ENCODE data around the gene KRT8.
"Not testable (repeated sequence)": the region's sequence is repeated elsewhere in the genome, so short reads cannot be mapped to it uniquely, and the experiment has no call there.

Gene KRT8

DNA sequence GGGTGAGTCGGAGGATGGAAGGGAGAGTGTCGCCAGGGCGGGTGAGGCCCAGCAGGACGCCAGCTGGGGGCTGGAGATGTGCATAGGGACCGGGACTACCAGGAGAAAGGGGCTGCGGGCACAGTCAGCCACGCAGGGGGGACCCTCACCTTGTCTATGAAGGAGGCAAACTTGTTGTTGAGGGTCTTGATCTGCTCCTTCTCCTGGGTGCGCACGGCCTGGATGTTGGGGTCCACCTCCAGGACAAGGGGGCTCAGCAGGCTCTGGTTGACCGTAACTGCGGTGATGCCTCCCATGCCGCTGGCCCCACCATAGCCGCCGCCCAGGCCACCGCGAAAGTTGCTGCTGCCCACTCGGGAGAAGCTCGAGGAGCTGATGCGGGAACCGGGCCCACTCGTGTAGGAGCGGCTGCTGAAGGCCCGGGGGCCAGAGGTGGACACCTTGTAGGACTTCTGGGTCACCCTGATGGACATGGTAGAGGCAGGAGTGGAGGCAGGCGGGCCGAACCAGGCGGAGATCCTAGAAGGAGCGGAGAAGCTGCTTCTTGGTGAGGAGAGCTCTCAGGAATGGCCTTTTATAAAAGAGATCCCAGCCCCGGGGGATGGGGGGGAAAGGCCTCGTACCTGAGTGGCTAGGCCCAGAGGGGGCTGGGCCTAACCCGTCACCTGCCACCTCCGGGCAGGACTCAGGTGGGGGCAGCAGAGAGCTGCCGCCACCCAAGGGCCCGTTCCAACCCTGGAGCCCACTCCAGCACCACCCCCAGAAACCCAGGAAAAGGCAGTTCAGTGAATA is at the start of gene KRT8:
KRT8 (minus strand) TSS at position 568 of the 792 bp plus-strand sequence; CDS start at position 473, 95 bp downstream.
- not testable (repeated sequence) for DNase-seq

DNA sequence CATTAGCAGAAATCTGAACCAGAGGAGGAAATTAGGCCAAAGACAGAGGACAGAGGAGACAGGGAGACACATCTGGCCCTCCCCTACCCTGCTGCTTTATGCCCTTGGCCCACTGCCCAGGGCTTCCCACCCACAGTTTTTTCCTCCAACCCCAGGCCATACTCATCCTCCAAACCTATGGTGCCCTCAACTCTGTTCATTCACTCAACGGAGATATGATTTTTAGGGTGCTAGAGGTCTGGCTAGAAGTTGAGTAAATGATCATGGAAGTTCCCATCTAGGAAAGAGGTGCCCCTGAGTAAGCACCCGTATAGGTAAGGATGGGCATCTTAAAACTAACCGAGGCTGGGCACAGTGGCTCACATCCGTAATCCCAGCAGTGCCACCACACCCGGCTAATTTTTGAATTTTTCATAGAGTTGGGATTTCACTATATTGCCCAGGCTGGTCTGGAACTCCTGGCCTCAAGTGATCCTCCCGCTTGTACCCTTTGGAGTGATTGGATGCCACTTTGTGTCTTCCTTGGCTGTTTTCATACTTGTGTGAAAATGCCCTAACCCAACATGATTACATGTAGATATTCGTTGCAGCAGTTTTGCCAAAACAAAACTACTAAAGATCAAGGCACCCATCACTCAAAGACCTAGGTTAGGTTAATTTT is 48.4 kb upstream of the KRT8 start:
- no peak for DNase-seq

GRCh38 chr12:52952076-52952801 is 47.4 kb upstream of the KRT8 start:
- no peak for DNase-seq

- DNase-seq, result no peak
Measured at GRCh38 chr12:52951640-52952039, 46.8 kb upstream of the KRT8 start.

- DNase-seq, result no peak
Measured at GRCh38 chr12:52951126-52951525, 46.2 kb upstream of the KRT8 start.

DNA sequence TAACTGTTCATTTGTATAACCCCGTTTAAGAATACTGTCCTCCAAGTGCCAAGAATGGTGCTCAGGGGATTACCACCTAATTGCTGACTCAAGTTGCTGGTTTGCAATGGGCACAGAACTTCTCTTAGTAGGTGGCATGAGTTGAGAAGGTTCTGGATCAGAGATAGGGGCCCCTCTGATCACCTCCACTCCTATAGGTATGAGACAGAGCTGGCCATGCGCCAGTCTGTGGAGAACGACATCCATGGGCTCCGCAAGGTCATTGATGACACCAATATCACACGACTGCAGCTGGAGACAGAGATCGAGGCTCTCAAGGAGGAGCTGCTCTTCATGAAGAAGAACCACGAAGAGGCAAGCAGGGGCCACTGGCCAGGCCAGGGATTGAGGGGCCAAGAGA is 45.7 kb upstream of the KRT8 start:
- DNase-seq, result no peak

DNA sequence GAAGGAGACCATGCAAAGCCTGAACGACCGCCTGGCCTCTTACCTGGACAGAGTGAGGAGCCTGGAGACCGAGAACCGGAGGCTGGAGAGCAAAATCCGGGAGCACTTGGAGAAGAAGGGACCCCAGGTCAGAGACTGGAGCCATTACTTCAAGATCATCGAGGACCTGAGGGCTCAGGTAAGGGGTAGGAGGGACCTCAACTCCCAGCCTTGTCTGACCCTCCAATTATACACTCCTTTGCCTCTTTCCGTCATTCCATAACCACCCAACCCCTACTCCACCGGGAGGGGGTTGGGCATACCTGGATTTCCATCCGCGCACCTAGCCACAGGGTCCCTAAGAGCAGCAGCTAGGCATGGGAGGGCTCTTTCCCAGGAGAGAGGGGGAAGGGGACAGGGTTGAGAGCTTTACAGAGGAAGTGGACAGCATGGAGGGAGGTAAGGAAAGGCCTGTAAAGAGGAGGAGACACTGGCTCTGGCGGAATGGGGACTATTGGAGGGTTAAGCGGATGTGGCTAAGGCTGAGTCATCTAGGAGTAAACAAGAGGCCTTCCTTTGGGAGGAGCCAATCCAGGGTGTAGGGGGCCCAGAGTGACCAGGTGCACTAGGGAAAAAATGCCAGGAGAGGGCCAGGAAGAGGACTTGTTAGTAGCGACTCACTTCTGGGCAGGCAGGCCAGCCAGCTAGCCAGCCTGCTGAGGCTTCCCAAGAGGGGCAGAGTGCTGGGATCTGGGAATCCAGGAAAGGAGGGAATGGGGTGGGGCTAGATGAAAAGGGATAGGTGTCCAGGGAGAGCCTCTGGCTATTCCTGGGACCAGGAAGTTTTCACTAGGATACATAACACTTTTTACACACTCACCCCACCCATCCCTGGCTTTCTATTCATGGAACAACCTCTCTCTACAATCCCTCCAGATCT is 44.8 kb upstream of the KRT8 start:
- DNase-seq, result no peak

DNA sequence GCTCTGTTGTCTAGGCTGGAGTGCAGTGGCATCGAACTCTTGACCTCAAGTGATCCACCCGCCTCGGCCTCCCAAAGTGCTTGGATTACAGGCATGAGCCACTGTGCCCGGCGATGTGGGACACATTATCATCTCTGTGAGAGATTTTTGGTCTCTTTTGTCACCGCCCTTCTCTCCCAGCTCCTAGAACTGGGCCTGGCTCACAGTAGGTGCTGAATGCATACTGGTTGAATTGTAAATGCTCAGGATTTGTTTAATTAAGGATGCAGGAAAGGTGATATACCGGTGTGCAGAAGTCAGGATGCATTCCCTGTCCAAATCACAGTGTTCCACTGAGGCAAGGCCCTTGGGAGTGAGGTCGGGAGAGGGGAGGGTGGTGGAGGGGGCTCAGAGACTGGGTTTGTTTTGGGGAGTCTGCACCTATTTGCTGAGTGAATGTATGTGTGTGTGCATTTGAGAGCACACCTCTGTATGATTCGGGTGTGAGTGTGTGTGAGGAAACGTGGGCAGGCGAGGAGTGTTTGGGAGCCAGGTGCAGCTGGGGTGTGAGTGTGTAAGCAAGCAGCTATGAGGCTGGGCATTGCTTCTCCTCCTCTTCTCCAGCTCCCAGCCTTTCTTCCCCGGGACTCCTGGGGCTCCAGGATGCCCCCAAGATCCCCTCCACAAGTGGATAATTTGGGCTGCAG is 43.0 kb upstream of the KRT8 start:
- DNase-seq, result no peak

- no peak for DNase-seq
Measured at GRCh38 chr12:52946797-52947547, 42.1 kb upstream of the KRT8 start.

- DNase-seq, result no peak
Measured at GRCh38 chr12:52946334-52946733, 41.5 kb upstream of the KRT8 start.

GRCh38 chr12:52945389-52946232 is 40.7 kb upstream of the KRT8 start:
- no peak for DNase-seq

DNA sequence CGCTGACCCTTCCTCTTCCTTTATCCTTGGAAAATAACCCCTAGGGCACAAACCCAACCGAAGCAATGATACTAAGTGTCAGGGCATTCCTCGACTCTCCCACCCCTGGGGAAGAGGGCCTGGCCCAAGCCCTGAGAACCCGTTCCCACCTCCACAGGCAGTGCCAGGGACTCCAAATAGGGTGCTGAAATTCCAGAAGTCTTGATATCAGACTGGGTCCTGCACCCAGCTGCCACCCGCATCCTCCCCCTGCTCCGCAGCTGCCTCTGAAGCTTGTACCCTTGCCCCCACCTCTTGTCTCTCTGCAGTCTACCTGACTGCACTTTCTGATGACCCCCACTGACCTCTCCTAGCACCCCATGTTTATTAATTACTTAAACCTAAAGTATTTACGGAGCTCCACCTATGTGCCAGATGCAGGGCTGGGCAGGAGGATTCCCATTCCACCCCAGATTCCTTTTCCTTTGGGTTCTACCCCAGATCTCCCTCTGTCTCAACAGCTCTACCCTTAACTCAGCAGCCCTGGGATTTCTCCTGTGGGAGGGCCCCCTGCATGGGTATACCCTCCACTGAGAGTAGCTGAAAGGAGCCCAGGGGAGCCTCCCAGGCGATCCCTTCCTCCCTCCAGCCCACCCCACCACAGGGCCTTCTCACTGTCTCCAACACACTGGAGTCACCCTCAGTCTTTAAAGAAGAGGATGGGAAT is 40.0 kb upstream of the KRT8 start:
- no peak for DNase-seq

GRCh38 chr12:52942901-52943181 is 38.0 kb upstream of the KRT8 start:
- DNase-seq, result no peak

- no peak for DNase-seq
Measured at GRCh38 chr12:52942066-52942900, 37.4 kb upstream of the KRT8 start.

- no peak for DNase-seq
Measured at GRCh38 chr12:52929538-52929937, 24.7 kb upstream of the KRT8 start.

GRCh38 chr12:52927964-52928363 is 23.1 kb upstream of the KRT8 start:
- no peak for DNase-seq

GRCh38 chr12:52926596-52927234 is 21.8 kb upstream of the KRT8 start:
- DNase-seq, result no peak
